Trophoblast cell (in vitro differentiated cells and primary cell): Measurements from ENCODE around the gene SNAP25.

Source experiments
- DNase-seq, 2 donors: peaks; one replicate each; pipeline ENCODE4 v3.0.0-alpha.2; 2016
- H2AFZ ChIP-seq: 2 replicates; pipeline ENCODE4 v1.6.1; 2013; ENCODE audit warnings: low read length, moderate library complexity, mild to moderate bottlenecking; ENCODE audit not compliant: insufficient read depth, poor library complexity
- H2AK5ac ChIP-seq: 2 replicates; pipeline ENCODE4 v1.6.1; 2013; ENCODE audit warnings: mild to moderate bottlenecking, low read length
- H2BK120ac ChIP-seq: 2 replicates; pipeline ENCODE4 v1.6.1; 2013; ENCODE audit warnings: low read length, mild to moderate bottlenecking, moderate library complexity; ENCODE audit not compliant: insufficient read depth, poor library complexity
- H2BK12ac ChIP-seq: 2 replicates; pipeline ENCODE4 v1.6.1; 2013; ENCODE audit warnings: mild to moderate bottlenecking, low read length, moderate library complexity
- H2BK5ac ChIP-seq: 2 replicates; pipeline ENCODE4 v1.6.1; 2013; ENCODE audit warnings: low read length, low read depth, moderate library complexity, mild to moderate bottlenecking; ENCODE audit not compliant: poor library complexity
- H3K14ac ChIP-seq: 2 replicates; pipeline ENCODE4 v1.6.1; 2013; ENCODE audit warnings: mild to moderate bottlenecking, low read length
- H3K18ac ChIP-seq: 2 replicates; pipeline ENCODE4 v1.6.1; 2013; ENCODE audit warnings: mild to moderate bottlenecking, low read length
- H3K23ac ChIP-seq: 2 replicates; pipeline ENCODE4 v1.6.1; 2013; ENCODE audit warnings: low read length
- H3K27ac ChIP-seq: 2 replicates; pipeline ENCODE4 v1.5.1; 2013; ENCODE audit warnings: low read depth, mild to moderate bottlenecking, inconsistent platforms, low read length, moderate library complexity
- H3K27me3 ChIP-seq: 2 replicates; pipeline ENCODE4 v1.6.1; 2013; ENCODE audit warnings: inconsistent platforms, mild to moderate bottlenecking, low read length, moderate library complexity; ENCODE audit not compliant: insufficient read depth
- H3K36me3 ChIP-seq, 2 experiments: 1 replicate in 1 of 2; 2 replicates in 1 of 2; pipeline ENCODE4 v1.6.1; 2013; ENCODE audit warnings: low read length in 2 of 2, mild to moderate bottlenecking in 2 of 2, moderate library complexity in 1 of 2; ENCODE audit not compliant: insufficient read depth in 2 of 2, control insufficient read depth in 1 of 2
- H3K4ac ChIP-seq: 2 replicates; pipeline ENCODE4 v1.6.1; 2013; ENCODE audit warnings: low read depth, mild to moderate bottlenecking, low read length, moderate library complexity
- H3K4me1 ChIP-seq, 2 experiments: 1 replicate in 1 of 2; 2 replicates in 1 of 2; pipeline ENCODE4 v1.6.1; 2013; ENCODE audit warnings: low read length in 2 of 2, mild to moderate bottlenecking in 2 of 2, moderate library complexity in 1 of 2; ENCODE audit not compliant: insufficient read depth in 2 of 2, control insufficient read depth in 1 of 2
- H3K4me2 ChIP-seq: 2 replicates; pipeline ENCODE4 v1.6.1; 2013; ENCODE audit warnings: inconsistent platforms, mild to moderate bottlenecking, low read length, moderate library complexity
- H3K4me3 ChIP-seq: 2 replicates; pipeline ENCODE4 v1.5.1; 2013; ENCODE audit warnings: mild to moderate bottlenecking, low read depth, low read length, inconsistent platforms
- H3K79me1 ChIP-seq: one replicate; pipeline ENCODE4 v1.6.1; 2013; ENCODE audit warnings: low read length
- H3K79me2 ChIP-seq: 2 replicates; pipeline ENCODE4 v1.6.1; 2013; ENCODE audit warnings: low read length, mild to moderate bottlenecking; ENCODE audit not compliant: control insufficient read depth, insufficient read depth, poor library complexity
- H3K9ac ChIP-seq: 2 replicates; pipeline ENCODE4 v1.6.1; 2013; ENCODE audit warnings: mild to moderate bottlenecking, low read length
- H3K9me3 ChIP-seq: 2 replicates; pipeline ENCODE4 v1.6.1; 2013; ENCODE audit warnings: low read depth, mild to moderate bottlenecking, control low read depth, inconsistent platforms, low read length; ENCODE audit not compliant: insufficient read depth
- H4K12ac ChIP-seq: 2 replicates; pipeline ENCODE4 v1.6.1; 2013; ENCODE audit warnings: low read depth, mild to moderate bottlenecking, low read length, moderate library complexity
- H4K8ac ChIP-seq: 2 replicates; pipeline ENCODE4 v1.6.1; 2013; ENCODE audit warnings: low read depth, mild to moderate bottlenecking, low read length, moderate library complexity
- H4K91ac ChIP-seq: one replicate; pipeline ENCODE4 v1.6.1; 2013; ENCODE audit warnings: low read depth, mild to moderate bottlenecking, low read length, moderate library complexity
- WGBS: extraction: QIAGEN DNeasy Blood & Tissue Kit; methylation state at CpG from one replicate; pipeline ENCODE4 v1.1.7; 2013; ENCODE audit warnings: missing lambda C conversion rate; ENCODE audit not compliant: insufficient read length, insufficient coverage; ENCODE audit errors: extremely low coverage; 5-methylcytosine and 5-hydroxymethylcytosine counted together

Gene SNAP25

GRCh38 chr20:10315138-10315537 lies 96.5 kb downstream of the SNAP25 start:
- no peak overlapping the region for H3K4me2 ChIP-seq
- no peaks in the 10 kb centered on the region for H3K9me3 ChIP-seq
- no peak overlapping the region for H4K91ac ChIP-seq
- H4K8ac ChIP-seq, result no peak overlapping the region
- no CpG with 5 or more reads among the region's 5 CpGs for WGBS
- no peak for DNase-seq
- no peak overlapping the region for H2BK12ac ChIP-seq
- no peak overlapping the region for H2BK120ac ChIP-seq
- no peak overlapping the region for H3K4ac ChIP-seq
- no peaks in the 10 kb centered on the region for H3K79me2 ChIP-seq
- H3K4me1 ChIP-seq, result no peaks in the 10 kb centered on the region
- H2AFZ ChIP-seq, result no peak overlapping the region
- no peak overlapping the region for H3K18ac ChIP-seq
- no peaks in the 10 kb centered on the region for H3K27me3 ChIP-seq
- H3K27ac ChIP-seq, result no peak overlapping the region
- no peak overlapping the region for H3K4me3 ChIP-seq
- no peak overlapping the region for H3K9ac ChIP-seq
- no peak overlapping the region for H4K12ac ChIP-seq
- H3K36me3 ChIP-seq, result no peaks in the 10 kb centered on the region
- H2BK5ac ChIP-seq, result no peak overlapping the region
- no peak overlapping the region for H2AK5ac ChIP-seq
- H3K14ac ChIP-seq, result no peak overlapping the region
- no peak overlapping the region for H3K23ac ChIP-seq
- H3K79me1 ChIP-seq, result no peaks in the 10 kb centered on the region

GRCh38 chr20:10316582-10316981 lies 98.0 kb downstream of the SNAP25 start:
- H3K27me3 ChIP-seq, result no peaks in the 10 kb centered on the region
- no peak overlapping the region for H4K12ac ChIP-seq
- H2BK120ac ChIP-seq, result no peak overlapping the region
- H3K79me1 ChIP-seq, result no peaks in the 10 kb centered on the region
- H2BK12ac ChIP-seq, result no peak overlapping the region
- no peak overlapping the region for H3K4me3 ChIP-seq
- no peak overlapping the region for H2BK5ac ChIP-seq
- H3K9ac ChIP-seq, result no peak overlapping the region
- no peaks in the 10 kb centered on the region for H3K4me1 ChIP-seq
- no peak overlapping the region for H4K91ac ChIP-seq
- H2AK5ac ChIP-seq, result no peak overlapping the region
- no peak overlapping the region for H4K8ac ChIP-seq
- H3K18ac ChIP-seq, result no peak overlapping the region
- H3K27ac ChIP-seq, result no peak overlapping the region
- no peaks in the 10 kb centered on the region for H3K79me2 ChIP-seq
- H3K4ac ChIP-seq, result no peak overlapping the region
- no peaks in the 10 kb centered on the region for H3K36me3 ChIP-seq
- no peak for DNase-seq
- H3K23ac ChIP-seq, result no peak overlapping the region
- H2AFZ ChIP-seq, result no peak overlapping the region
- H3K14ac ChIP-seq, result no peak overlapping the region
- WGBS, result no CpG with 5 or more reads among the region's 2 CpGs
- no peak overlapping the region for H3K4me2 ChIP-seq
- no peaks in the 10 kb centered on the region for H3K9me3 ChIP-seq

- Histone ChIP-seq H2BK120ac (no peak overlapping the region), H3K27ac (no peak overlapping the region), H3K79me2 (no peaks in the 10 kb centered on the region), H3K36me3 (no peaks in the 10 kb centered on the region), H3K4ac (no peak overlapping the region), H4K8ac (no peak overlapping the region), H2BK12ac (no peak overlapping the region), H3K9ac (no peak overlapping the region), H3K27me3 (no peaks in the 10 kb centered on the region), H2AK5ac (no peak overlapping the region), H3K18ac (no peak overlapping the region), H4K91ac (no peak overlapping the region), H3K4me1 (no peaks in the 10 kb centered on the region), H3K79me1 (no peaks in the 10 kb centered on the region), H2AFZ (no peak overlapping the region), H4K12ac (no peak overlapping the region), H3K14ac (no peak overlapping the region), H3K4me2 (no peak overlapping the region), H3K9me3 (no peaks in the 10 kb centered on the region), H3K4me3 (no peak overlapping the region), H2BK5ac (no peak overlapping the region), H3K23ac (no peak overlapping the region)
- no CpG with 5 or more reads among the region's 5 CpGs for WGBS
- no peak for DNase-seq
These were observed 99.8 kb downstream of the SNAP25 start for GRCh38 chr20:10318291-10319024.

- H3K18ac ChIP-seq, result no peak overlapping the region
These were observed 101.2 kb downstream of the SNAP25 start for GRCh38 chr20:10319855-10320254.

More at GRCh38 chr20:10319855-10320254, 101.2 kb downstream of the SNAP25 start:
- no peak overlapping the region for H4K8ac ChIP-seq
- H3K4me2 ChIP-seq, result no peak overlapping the region
- H2AFZ ChIP-seq, result no peak overlapping the region
- no peak overlapping the region for H4K12ac ChIP-seq
- H2BK5ac ChIP-seq, result no peak overlapping the region
- no peak overlapping the region for H2BK120ac ChIP-seq
- no peak overlapping the region for H3K27ac ChIP-seq
- no peaks in the 10 kb centered on the region for H3K79me1 ChIP-seq
- DNase-seq, result no peak
- H3K4me1 ChIP-seq, result no peaks in the 10 kb centered on the region
- no peak overlapping the region for H3K23ac ChIP-seq
- no CpG with 5 or more reads among the region's 4 CpGs for WGBS
- H3K14ac ChIP-seq, result no peak overlapping the region
- no peaks in the 10 kb centered on the region for H3K9me3 ChIP-seq
- H2AK5ac ChIP-seq, result no peak overlapping the region
- no peak overlapping the region for H4K91ac ChIP-seq
- H3K4me3 ChIP-seq, result no peak overlapping the region
- no peak overlapping the region for H2BK12ac ChIP-seq
- no peaks in the 10 kb centered on the region for H3K27me3 ChIP-seq
- no peak overlapping the region for H3K9ac ChIP-seq
- H3K36me3 ChIP-seq, result no peaks in the 10 kb centered on the region
- no peaks in the 10 kb centered on the region for H3K79me2 ChIP-seq
- no peak overlapping the region for H3K4ac ChIP-seq
